Liver (tissue), 9 donors: ENCODE results near the gene EDC4. TPM values are rescaled to one million over a fixed set of nuclear protein-coding genes. Genes with fewer than 3 reads are reported as not detected.

Experiments used
- DNase-seq: peaks from one replicate; pipeline ENCODE4 v3.0.0-alpha.2; 2017; ENCODE audit warnings: low spot score
- H3K27ac ChIP-seq, 2 donors: one replicate each; pipeline ENCODE4 v1.7.0; 2013; ENCODE audit warnings: inconsistent platforms in 2 of 2, low read length in 2 of 2, control low read depth in 1 of 2, low read depth in 1 of 2, mild to moderate bottlenecking in 1 of 2
- H3K27me3 ChIP-seq, 4 donors: one replicate each; pipeline versions ENCODE4 v1.6.1 to v1.7.0; 2013; ENCODE audit warnings: low read length in 3 of 4, inconsistent platforms in 1 of 4, mild to moderate bottlenecking in 1 of 4, moderate library complexity in 1 of 4; ENCODE audit not compliant: control insufficient read depth in 4 of 4, insufficient read depth in 4 of 4
- H3K36me3 ChIP-seq, 4 donors: one replicate each; pipeline versions ENCODE4 v1.6.1 to v1.7.0; 2013; ENCODE audit warnings: low read length in 3 of 4, mild to moderate bottlenecking in 3 of 4, low read depth in 1 of 4, moderate library complexity in 1 of 4; ENCODE audit not compliant: control insufficient read depth in 4 of 4, insufficient read depth in 3 of 4
- H3K4me1 ChIP-seq, 4 donors: one replicate each; pipeline versions ENCODE4 v1.6.1 to v1.7.0; 2013; ENCODE audit warnings: low read length in 3 of 4, mild to moderate bottlenecking in 3 of 4, moderate library complexity in 1 of 4; ENCODE audit not compliant: control insufficient read depth in 4 of 4, insufficient read depth in 4 of 4
- H3K4me3 ChIP-seq, 3 donors: one replicate each; pipeline versions ENCODE4 v1.6.1 to v1.7.0; 2013; ENCODE audit warnings: low read length in 3 of 3, control low read depth in 1 of 3, low read depth in 1 of 3, mild to moderate bottlenecking in 1 of 3
- H3K9ac ChIP-seq, 2 donors: one replicate each; pipeline ENCODE4 v1.7.0; 2013; ENCODE audit warnings: low read length in 2 of 2, mild to moderate bottlenecking in 2 of 2, moderate library complexity in 2 of 2, control low read depth in 1 of 2, low read depth in 1 of 2
- H3K9me3 ChIP-seq, 4 donors: one replicate each; pipeline versions ENCODE4 v1.6.1 to v1.7.0; 2013; ENCODE audit warnings: low read length in 3 of 4; ENCODE audit not compliant: control insufficient read depth in 4 of 4
- EGR1 ChIP-seq, 2 donors: IDR thresholded peaks; 2 replicates each; pipeline ENCODE4 v1.6.1; 2016 to 2018; ENCODE audit warnings: antibody characterized with exemption in 2 of 2, low read depth in 2 of 2
- FOXA2 ChIP-seq: IDR thresholded peaks from 2 replicates; pipeline ENCODE4 v1.6.1; 2016; ENCODE audit warnings: antibody characterized with exemption
- GABPA ChIP-seq, 2 donors: IDR thresholded peaks in 1 of 2; conservative IDR thresholded peaks in 1 of 2; 2 replicates each; pipeline ENCODE4 v1.6.1; 2016; ENCODE audit warnings: antibody characterized with exemption in 2 of 2, mild to moderate bottlenecking in 1 of 2, moderate library complexity in 1 of 2
- HNF4A ChIP-seq, 2 donors: conservative IDR thresholded peaks; 2 replicates each; pipeline ENCODE4 v1.6.1; 2016; ENCODE audit warnings: antibody characterized with exemption in 2 of 2, mild to moderate bottlenecking in 2 of 2
- HNF4G ChIP-seq: IDR thresholded peaks from 2 replicates; pipeline ENCODE4 v1.6.1; 2016; ENCODE audit warnings: antibody characterized with exemption
- JUND ChIP-seq, 2 donors: IDR thresholded peaks; 2 replicates each; pipeline ENCODE4 v1.6.1; 2016; ENCODE audit warnings: antibody characterized with exemption in 2 of 2
- NR2F2 ChIP-seq: IDR thresholded peaks from 2 replicates; pipeline ENCODE4 v1.6.1; 2016; ENCODE audit warnings: antibody characterized with exemption
- RAD21 ChIP-seq, 2 donors: IDR thresholded peaks; 2 replicates each; pipeline ENCODE4 v1.6.1; 2016; ENCODE audit warnings: antibody characterized with exemption in 2 of 2, mild to moderate bottlenecking in 2 of 2
- REST ChIP-seq: IDR thresholded peaks from 2 replicates; pipeline ENCODE4 v1.6.1; 2016; ENCODE audit warnings: antibody characterized with exemption, mild to moderate bottlenecking
- RXRA ChIP-seq, 2 donors: IDR thresholded peaks; 2 replicates each; pipeline ENCODE4 v1.6.1; 2017 to 2018; ENCODE audit warnings: antibody characterized with exemption in 2 of 2, mild to moderate bottlenecking in 1 of 2
- SP1 ChIP-seq: IDR thresholded peaks from 2 replicates; pipeline ENCODE4 v1.6.1; 2018; ENCODE audit warnings: antibody characterized with exemption, mild to moderate bottlenecking
- TAF1 ChIP-seq: conservative IDR thresholded peaks from 2 replicates; pipeline ENCODE4 v1.6.1; 2016; ENCODE audit warnings: antibody characterized with exemption, mild to moderate bottlenecking
- WGBS: extraction: QIAGEN DNeasy Blood & Tissue Kit; methylation state at CpG from one replicate; pipeline ENCODE4 v1.1.7; 2013; 5-methylcytosine and 5-hydroxymethylcytosine counted together
- polyA plus RNA-seq, 2 donors: library from polyadenylated mRNA; stranded (reverse) in 1 of 2; unstranded in 1 of 2; fragments of 200-250 nt in 1 of 2; fragments of >200 nt in 1 of 2; fragmentation: Nextera tagmentation in 1 of 2; extraction: Ambion mirVana in 1 of 2; gene quantifications; one replicate each; pipeline versions ENCODE4 v1.2.1 to v1.2.3, GENCODE V29; 2013 to 2015
- total RNA-seq, 2 donors: library from RNA; depleted of rRNA; stranded (reverse); fragments of >200 nt; gene quantifications; one replicate each; pipeline ENCODE4 v1.2.3, GENCODE V29; 2014
- TF ChIP-seq, protein P1 (sequence below): fragments of 150-350 bp; IDR thresholded peaks from 2 replicates; pipeline ENCODE4 v1.5.1; 2017; ENCODE audit warnings: improper control_type of control experiment, low read depth, low read length; ENCODE audit not compliant: missing input control
- TF ChIP-seq, protein P2 (sequence below): IDR thresholded peaks from 2 replicates; pipeline ENCODE4 v1.6.1; 2016; ENCODE audit warnings: antibody characterized with exemption
- TF ChIP-seq, protein P3 (sequence below): IDR thresholded peaks from 2 replicates; pipeline ENCODE4 v1.6.1; 2016; ENCODE audit warnings: antibody characterized with exemption
- donor health status: healthy.
- donor health status: healthy.
- donor health status: healthy.
- donor health status: healthy.
- donor health status: healthy.

The EDC4 gene
- total and polyA plus RNA-seq, 4 donors, result 17.7 to 26.8 (median 21.6) TPM

GRCh38 chr16:67858500-67858899, 14.4 kb upstream of the EDC4 start:
- peak overlapping the region; percentile 77 to 90 for H3K27ac ChIP-seq
- no peak for DNase-seq
- peaks cover 11 to 22% (median 17%) of the 10 kb centered on the region in 4 donors for H3K4me1 ChIP-seq
- WGBS, result 64% methylated on average over 4 of the region's 4 CpGs
- H3K9me3 ChIP-seq, result no peaks in the 10 kb centered on the region
- no peaks in the 10 kb centered on the region for H3K27me3 ChIP-seq
- no peaks in the 10 kb centered on the region for H3K36me3 ChIP-seq
- no peak overlapping the region for H3K9ac ChIP-seq
- no peak overlapping the region for H3K4me3 ChIP-seq
- TF ChIP-seq, protein P1, sequence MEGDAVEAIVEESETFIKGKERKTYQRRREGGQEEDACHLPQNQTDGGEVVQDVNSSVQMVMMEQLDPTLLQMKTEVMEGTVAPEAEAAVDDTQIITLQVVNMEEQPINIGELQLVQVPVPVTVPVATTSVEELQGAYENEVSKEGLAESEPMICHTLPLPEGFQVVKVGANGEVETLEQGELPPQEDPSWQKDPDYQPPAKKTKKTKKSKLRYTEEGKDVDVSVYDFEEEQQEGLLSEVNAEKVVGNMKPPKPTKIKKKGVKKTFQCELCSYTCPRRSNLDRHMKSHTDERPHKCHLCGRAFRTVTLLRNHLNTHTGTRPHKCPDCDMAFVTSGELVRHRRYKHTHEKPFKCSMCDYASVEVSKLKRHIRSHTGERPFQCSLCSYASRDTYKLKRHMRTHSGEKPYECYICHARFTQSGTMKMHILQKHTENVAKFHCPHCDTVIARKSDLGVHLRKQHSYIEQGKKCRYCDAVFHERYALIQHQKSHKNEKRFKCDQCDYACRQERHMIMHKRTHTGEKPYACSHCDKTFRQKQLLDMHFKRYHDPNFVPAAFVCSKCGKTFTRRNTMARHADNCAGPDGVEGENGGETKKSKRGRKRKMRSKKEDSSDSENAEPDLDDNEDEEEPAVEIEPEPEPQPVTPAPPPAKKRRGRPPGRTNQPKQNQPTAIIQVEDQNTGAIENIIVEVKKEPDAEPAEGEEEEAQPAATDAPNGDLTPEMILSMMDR, result no peak
- TF ChIP-seq REST, result no peak
- TF ChIP-seq JUND (IDR thresholded peaks at IDR 0.05), result no peak

GRCh38 chr16:67860589-67861398, 12.1 kb upstream of the EDC4 start:
- 90% methylated on average over 8 of the region's 8 CpGs for WGBS
- no peaks in the 10 kb centered on the region for H3K27me3 ChIP-seq
- peaks cover 11 to 22% (median 17%) of the 10 kb centered on the region in 4 donors for H3K4me1 ChIP-seq
- H3K27ac ChIP-seq, result no peak overlapping the region
- H3K9ac ChIP-seq, result no peak overlapping the region
- no peak for DNase-seq
- no peaks in the 10 kb centered on the region for H3K9me3 ChIP-seq
- H3K36me3 ChIP-seq, result peaks cover 0 to 2% (median under 1%) of the 10 kb centered on the region in 4 donors
- H3K4me3 ChIP-seq, result no peak overlapping the region
- TF ChIP-seq SP1, result no peak
- no peak for TF ChIP-seq TAF1
- no peak for TF ChIP-seq NR2F2
- TF ChIP-seq RXRA (IDR thresholded peaks at IDR 0.05), result no peak

DNA sequence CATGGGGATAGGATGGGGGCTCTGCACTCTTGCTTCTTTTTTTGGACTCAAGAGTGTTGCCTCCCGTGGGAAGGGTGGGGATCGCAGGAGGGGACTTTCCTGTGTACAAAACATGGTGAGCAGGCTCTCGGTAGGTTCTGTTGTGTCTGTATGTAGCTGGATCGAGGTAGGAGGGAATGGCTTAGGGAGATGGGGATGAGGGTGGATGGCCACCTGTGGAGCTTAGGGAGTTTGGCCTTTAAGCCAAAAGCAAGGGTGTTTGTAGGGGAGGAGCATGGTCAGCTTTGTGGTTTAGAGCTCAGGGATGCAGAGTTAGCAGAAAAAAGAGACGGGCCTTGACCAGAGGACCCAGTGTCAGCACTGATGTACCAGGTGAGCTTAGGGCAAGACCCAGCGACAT, 11.0 kb upstream of the EDC4 start:
- Histone ChIP-seq H3K36me3 (peaks cover 0 to 3% (median under 1%) of the 10 kb centered on the region in 4 donors), H3K4me1 (peaks cover 9 to 18% (median 13%) of the 10 kb centered on the region in 4 donors), H3K9me3 (no peaks in the 10 kb centered on the region), H3K27me3 (no peaks in the 10 kb centered on the region), H3K9ac (no peak overlapping the region), H3K4me3 (no peak overlapping the region), H3K27ac (no peak overlapping the region)
- DNase-seq, result no peak
- 95% methylated on average over 6 of the region's 6 CpGs for WGBS
- TF ChIP-seq FOXA2 (no peak), RAD21 (IDR thresholded peaks at IDR 0.05) (no peak), NR2F2 (no peak), REST (no peak), HNF4G (no peak), HNF4A (conservative IDR thresholded peaks at IDR 0.05) (no peak), RXRA (IDR thresholded peaks at IDR 0.05) (no peak), TAF1 (no peak), GABPA (IDR thresholded peaks at IDR 0.05 in 1 of 2, conservative IDR thresholded peaks at IDR 0.05 in 1 of 2) (no peak), EGR1 (IDR thresholded peaks at IDR 0.05; ENCODE audit: low read depth in 2 of 2) (no peak)
- TF ChIP-seq, protein P2, sequence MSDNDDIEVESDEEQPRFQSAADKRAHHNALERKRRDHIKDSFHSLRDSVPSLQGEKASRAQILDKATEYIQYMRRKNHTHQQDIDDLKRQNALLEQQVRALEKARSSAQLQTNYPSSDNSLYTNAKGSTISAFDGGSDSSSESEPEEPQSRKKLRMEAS, result no peak
- TF ChIP-seq, protein P3, sequence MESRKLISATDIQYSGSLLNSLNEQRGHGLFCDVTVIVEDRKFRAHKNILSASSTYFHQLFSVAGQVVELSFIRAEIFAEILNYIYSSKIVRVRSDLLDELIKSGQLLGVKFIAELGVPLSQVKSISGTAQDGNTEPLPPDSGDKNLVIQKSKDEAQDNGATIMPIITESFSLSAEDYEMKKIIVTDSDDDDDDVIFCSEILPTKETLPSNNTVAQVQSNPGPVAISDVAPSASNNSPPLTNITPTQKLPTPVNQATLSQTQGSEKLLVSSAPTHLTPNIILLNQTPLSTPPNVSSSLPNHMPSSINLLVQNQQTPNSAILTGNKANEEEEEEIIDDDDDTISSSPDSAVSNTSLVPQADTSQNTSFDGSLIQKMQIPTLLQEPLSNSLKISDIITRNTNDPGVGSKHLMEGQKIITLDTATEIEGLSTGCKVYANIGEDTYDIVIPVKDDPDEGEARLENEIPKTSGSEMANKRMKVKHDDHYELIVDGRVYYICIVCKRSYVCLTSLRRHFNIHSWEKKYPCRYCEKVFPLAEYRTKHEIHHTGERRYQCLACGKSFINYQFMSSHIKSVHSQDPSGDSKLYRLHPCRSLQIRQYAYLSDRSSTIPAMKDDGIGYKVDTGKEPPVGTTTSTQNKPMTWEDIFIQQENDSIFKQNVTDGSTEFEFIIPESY, result no peak
